ENCODE measurements around the gene ITCH.

The ITCH gene

DNA sequence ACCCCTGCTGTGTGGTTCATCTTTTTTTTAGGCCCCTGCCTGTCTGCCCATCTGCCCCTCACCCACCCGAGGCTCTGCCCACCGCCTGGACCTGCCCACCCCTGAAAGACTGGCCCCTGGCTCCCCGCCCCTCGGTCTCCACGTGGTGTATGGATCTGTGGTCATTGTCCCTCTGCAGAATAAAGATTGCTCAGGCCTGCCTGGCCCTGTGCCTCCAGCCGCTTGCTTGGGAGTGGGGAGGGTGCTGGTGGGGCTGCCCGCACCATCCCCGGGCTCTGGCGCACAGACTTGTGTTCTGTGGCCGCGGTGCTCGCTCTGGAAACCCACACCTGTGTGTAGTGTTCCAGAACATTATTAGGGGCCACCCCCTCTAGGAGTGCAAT, 197.1 kb downstream of the ITCH start:
- no peak for DNase-seq

DNA sequence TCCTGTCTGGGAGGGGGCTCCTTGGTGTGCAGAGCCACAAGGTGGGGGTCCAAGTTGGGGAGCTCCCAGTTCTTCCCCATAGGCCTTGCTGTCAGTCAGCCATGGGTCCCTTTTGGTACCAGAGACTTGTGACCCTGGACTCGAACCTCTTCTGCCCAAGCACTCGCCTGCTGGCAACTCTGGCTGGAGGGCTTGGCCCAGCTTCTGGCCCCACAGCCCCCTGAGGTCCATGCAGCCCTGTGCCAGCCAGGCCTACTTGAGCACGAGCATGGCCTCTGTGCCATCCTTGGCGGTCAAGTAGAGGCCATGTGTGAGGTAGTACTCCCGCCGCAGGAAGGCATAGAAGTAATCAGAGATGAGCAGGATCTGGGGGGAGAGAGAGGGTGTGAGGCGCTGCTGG, 197.5 kb downstream of the ITCH start:
- DNase-seq = no peak

Data from fibroblast of skin of right quadriceps (primary cell).